Naive B cell (primary cell): ENCODE results near the gene TREH. TPM values are rescaled to one million over a fixed set of nuclear protein-coding genes. Genes with fewer than 3 reads are reported as not detected.

Experiments used
- ATAC-seq, 2 donors: fragments of 150-1000 bp; cut with Tn5 transposase; 2 replicates each; pipeline ENCODE4 v1.10.0; 2021; ENCODE audit warnings: low read depth in 2 of 2, mild to moderate bottlenecking in 2 of 2, moderate library complexity in 2 of 2
- DNase-seq: peaks from one replicate; pipeline ENCODE4 v3.0.0; 2022
- H3K27ac Mint-ChIP-seq, 6 donors: one replicate each; pipeline ENCODE4 v1.8.0; 2020 to 2022; ENCODE audit warnings: mild to moderate bottlenecking in 6 of 6, mixed read lengths in 6 of 6, moderate library complexity in 5 of 6, inconsistent platforms in 2 of 6
- H3K27me3 Mint-ChIP-seq, 3 donors: one replicate each; pipeline ENCODE4 v1.8.0; 2021 to 2022; ENCODE audit warnings: mixed read lengths in 3 of 3, mild to moderate bottlenecking in 1 of 3
- H3K36me3 Mint-ChIP-seq, 2 donors: one replicate each; pipeline ENCODE4 v1.8.0; 2020 to 2022; ENCODE audit warnings: mixed read lengths in 2 of 2, inconsistent platforms in 1 of 2, mild to moderate bottlenecking in 1 of 2
- H3K4me1 Mint-ChIP-seq, 3 donors: one replicate each; pipeline ENCODE4 v1.8.0; 2020 to 2022; ENCODE audit warnings: mixed read lengths in 3 of 3, inconsistent platforms in 1 of 3, mild to moderate bottlenecking in 1 of 3, moderate library complexity in 1 of 3
- H3K4me3 Mint-ChIP-seq, 8 donors: one replicate each; pipeline ENCODE4 v1.8.0; 2020 to 2022; ENCODE audit warnings: mild to moderate bottlenecking in 8 of 8, mixed read lengths in 8 of 8, moderate library complexity in 8 of 8, inconsistent platforms in 2 of 8
- H3K9me3 Mint-ChIP-seq, 7 donors: one replicate each; pipeline ENCODE4 v1.8.0; 2020 to 2022; ENCODE audit warnings: mixed read lengths in 7 of 7, mild to moderate bottlenecking in 5 of 7, inconsistent platforms in 2 of 7, moderate library complexity in 1 of 7
- polyA plus RNA-seq, 6 donors: library from polyadenylated mRNA; unstranded; fragments of 300-500 nt; fragmentation: Illumina TruSeq; gene quantifications; one replicate each; pipeline ENCODE4 v1.2.3, GENCODE V29; 2021; ENCODE audit warnings: low read depth in 6 of 6

TREH gene
- polyA plus RNA-seq, 6 donors from 2014 or later: not detected

- DNase-seq: peak; percentile 77
Measured at GRCh38 chr11:118659314-118659952, 20.0 kb downstream of the TREH start.

DNA sequence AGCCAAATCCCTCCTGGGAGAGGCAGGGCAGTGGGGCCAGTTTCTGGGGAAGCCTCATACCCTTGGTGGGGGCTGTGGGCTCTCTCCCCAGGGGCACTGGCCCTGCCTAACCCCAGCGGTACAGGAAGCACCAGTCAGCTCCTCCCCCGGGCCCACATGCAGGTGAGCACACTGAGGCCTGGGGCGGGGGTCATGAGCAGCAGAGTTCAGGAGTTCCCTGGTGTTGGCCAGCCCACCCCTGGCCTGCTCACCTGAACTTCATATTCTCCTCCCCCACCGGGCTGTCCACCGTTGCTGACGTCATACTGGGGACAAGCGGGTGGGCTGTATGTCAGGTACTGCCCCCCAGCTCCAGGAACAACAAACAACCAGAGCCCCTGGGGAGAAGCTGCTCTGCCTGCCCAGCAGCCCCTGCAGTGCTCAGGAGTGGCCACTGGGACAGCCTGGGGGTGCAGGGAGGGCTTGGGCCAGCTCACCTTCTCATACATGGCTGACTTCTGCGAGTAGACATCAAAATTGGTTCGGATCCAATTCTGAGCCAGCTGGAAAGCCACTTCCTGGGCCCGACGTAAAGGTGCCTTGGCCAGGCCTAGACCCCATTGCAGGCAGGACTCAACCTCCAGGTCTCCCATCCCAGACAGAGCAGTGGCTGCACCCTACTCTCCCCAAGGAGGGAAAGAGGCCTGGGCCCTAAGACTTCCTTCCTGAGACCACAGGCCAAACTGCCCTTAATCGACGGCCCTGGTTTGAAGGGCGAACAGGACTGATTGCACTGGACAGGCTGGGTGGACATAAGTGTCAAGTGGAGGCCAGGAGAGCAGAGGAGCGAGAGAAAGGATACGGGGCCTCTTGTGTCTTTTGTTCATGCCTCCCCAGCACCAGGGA, 20.8 kb downstream of the TREH start:
- Mint-ChIP-seq H3K9me3 (no peaks in the 10 kb centered on the region), H3K4me3 (peak overlapping the region in 1 of 8 donors; percentile 10), H3K36me3 (no peaks in the 10 kb centered on the region), H3K4me1 (peaks cover 3 to 11% (median 10%) of the 10 kb centered on the region in 3 donors), H3K27me3 (peaks cover 0 to 13% (median 0%) of the 10 kb centered on the region in 3 donors), H3K27ac (no peak overlapping the region)
- DNase-seq: no peak
- no peak for ATAC-seq

More at GRCh38 chr11:118659314-118659952, 20.0 kb downstream of the TREH start:
- Mint-ChIP-seq H3K4me1 (peaks cover 3 to 11% (median 10%) of the 10 kb centered on the region in 3 donors), H3K27ac (peak overlapping the region in 1 of 6 donors; percentile 59), H3K9me3 (no peaks in the 10 kb centered on the region), H3K4me3 (peak overlapping the region in 3 of 8 donors; percentile 8 to 59 (median 12)), H3K36me3 (no peaks in the 10 kb centered on the region), H3K27me3 (peaks cover 0 to 13% (median 3%) of the 10 kb centered on the region in 3 donors)
- peak; percentile 98 to 99 for ATAC-seq

DNA sequence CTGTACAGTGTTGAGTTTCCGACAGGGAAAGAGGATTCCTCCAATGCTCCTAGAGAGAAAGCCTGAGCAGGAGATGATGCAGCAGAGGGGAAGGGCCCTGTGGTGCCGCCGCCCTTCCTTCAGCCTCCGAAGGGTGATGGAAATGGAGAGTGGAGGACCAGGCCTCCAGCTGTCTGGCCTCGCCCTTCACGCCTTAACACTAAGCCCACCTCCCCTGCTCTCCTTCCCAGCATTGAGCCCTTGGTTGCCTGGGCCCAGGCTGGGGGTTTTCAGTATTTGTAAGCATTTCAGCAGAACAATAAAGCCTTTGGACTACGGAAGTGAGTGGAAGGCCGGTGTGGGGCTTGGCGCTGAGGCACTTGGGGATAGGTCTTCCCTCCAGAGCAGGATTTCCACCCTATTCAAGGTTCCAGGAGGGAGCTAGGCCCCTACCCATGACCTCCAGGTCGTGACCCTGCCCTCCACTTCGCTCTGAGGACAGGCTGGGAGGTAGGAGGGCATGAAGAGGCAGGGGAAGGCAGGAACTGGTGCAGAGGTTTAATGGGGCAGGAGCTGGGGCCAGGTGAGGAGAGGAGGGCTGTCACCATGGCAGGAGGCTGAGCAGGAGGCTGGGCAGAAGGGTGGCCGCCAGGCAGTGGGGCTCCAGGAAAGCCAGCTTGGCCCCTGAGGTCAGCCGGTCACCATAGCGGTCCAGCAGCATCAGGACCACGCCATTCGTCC, 21.6 kb downstream of the TREH start:
- no peak for DNase-seq
- no peaks in the 10 kb centered on the region for H3K36me3 Mint-ChIP-seq
- no peak for ATAC-seq
- peaks cover 3 to 11% (median 10%) of the 10 kb centered on the region in 3 donors for H3K4me1 Mint-ChIP-seq
- no peaks in the 10 kb centered on the region for H3K9me3 Mint-ChIP-seq
- no peak overlapping the region for H3K4me3 Mint-ChIP-seq
- no peak overlapping the region for H3K27ac Mint-ChIP-seq
- H3K27me3 Mint-ChIP-seq: peaks cover 0 to 13% (median 0%) of the 10 kb centered on the region in 3 donors

DNA sequence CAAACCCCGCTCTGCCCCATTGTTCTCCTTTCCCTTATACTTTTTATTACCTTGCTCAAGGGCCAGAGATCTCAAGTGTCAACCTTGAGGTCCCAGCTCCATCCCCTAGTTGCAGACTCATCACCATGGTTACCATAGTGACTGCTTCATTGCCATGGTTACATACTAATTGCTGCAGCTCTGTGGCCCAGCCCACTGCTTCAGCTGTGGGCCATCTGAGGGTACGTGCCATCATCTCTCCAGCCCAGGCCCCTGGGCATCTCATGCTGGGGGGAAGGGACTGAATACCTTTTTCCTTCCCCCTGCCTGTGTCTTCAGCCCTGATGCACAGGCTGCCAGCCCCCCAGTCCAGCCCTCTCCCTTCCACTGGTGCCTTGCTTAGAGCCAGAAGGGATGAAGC, 22.2 kb downstream of the TREH start:
- DNase-seq (no peak), ATAC-seq (no peak)
- Mint-ChIP-seq H3K4me3 (no peak overlapping the region), H3K9me3 (no peaks in the 10 kb centered on the region), H3K27me3 (peaks cover 0 to 13% (median 0%) of the 10 kb centered on the region in 3 donors), H3K4me1 (peaks cover 8 to 11% (median 10%) of the 10 kb centered on the region in 3 donors), H3K27ac (peak overlapping the region in 2 of 6 donors; percentile 56 to 94), H3K36me3 (no peaks in the 10 kb centered on the region)

GRCh38 chr11:118656563-118657165, 22.8 kb downstream of the TREH start:
- Mint-ChIP-seq H3K9me3 (no peaks in the 10 kb centered on the region), H3K27me3 (peaks cover 0 to 13% (median 0%) of the 10 kb centered on the region in 3 donors), H3K4me3 (peak overlapping the region in 1 of 8 donors; percentile 35), H3K27ac (no peak overlapping the region), H3K36me3 (no peaks in the 10 kb centered on the region), H3K4me1 (peaks cover 8 to 11% (median 10%) of the 10 kb centered on the region in 3 donors)
- ATAC-seq: no peak
- DNase-seq: no peak

DNA sequence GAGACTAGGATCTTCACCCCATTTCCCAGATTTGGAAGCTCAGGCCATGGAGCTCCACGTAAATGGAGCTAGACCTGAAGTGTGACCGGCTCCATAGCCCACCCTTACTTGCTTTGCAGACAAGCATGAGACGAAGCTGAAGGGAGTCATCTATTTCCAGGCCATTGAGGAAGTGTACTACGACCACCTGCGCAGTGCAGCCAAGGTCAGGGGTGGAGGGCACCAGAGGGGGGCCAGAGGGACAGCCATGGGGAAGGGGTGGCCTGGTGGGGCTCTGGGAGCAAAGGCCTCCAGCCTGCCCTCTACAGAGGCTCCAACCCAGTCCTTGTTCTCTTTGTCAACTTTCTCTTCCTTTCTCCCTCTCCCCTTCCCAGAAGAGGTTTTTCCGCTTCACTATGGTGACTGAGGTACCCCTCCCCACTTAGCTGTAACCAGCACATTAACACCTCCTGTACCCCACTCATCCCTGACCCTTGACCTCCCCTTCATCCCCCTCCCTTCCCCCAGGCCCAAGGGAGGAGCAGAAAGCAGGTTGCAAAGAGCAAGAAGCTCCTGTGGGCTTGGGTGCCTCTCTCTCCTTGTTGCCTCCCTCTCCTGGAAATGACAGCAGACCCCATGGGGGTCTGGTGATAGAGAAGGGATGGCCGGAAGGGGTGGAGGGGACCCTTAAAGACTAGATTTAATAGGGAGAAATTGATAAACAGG, 23.8 kb downstream of the TREH start:
- Mint-ChIP-seq H3K9me3 (no peaks in the 10 kb centered on the region), H3K27ac (peak overlapping the region in 1 of 6 donors; percentile 63)

DNA sequence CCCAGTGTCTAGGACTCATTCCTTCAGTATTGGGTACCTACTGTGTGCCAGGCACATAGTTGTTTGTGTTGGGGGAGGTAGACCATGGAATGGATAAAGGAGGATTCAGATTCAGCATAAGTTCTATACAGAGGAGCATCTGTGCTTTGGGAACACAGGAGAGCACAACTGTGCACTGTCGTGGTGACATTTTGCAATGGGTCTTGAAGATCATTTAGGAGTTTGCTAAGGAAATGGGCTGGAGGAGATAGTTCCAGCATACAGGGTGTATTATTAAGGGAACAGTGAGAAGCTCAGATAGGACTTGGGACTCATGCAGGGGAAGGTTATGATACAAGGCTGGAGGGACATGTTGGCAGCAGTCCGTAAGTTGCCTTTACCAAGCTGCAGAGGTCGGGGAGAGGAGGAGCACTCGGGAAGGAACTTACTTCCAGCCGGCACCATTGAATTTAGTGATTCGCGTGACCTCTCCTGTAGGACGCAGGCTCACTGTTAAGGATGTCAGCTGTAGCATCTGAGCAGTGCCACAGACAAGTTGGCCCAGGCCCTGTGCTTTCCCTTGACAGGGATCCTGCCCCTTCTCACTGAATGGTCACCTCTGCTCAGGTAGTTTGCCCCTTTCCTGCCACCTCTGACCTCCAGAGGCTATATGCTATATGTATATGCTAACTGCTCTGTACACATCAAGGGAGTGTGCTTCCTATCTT, 25.6 kb downstream of the TREH start:
- Mint-ChIP-seq H3K27me3 (no peaks in the 10 kb centered on the region), H3K9me3 (no peaks in the 10 kb centered on the region), H3K36me3 (no peaks in the 10 kb centered on the region), H3K4me3 (no peak overlapping the region), H3K4me1 (peaks cover 0 to 5% (median under 1%) of the 10 kb centered on the region in 3 donors), H3K27ac (no peak overlapping the region)
- no peak for ATAC-seq
- no peak for DNase-seq

More for the DNA sequence above, 23.8 kb downstream of the TREH start:
- Mint-ChIP-seq H3K27me3 (peaks cover 0 to 13% (median 0%) of the 10 kb centered on the region in 3 donors), H3K4me1 (peaks cover 8 to 11% (median 10%) of the 10 kb centered on the region in 3 donors), H3K4me3 (no peak overlapping the region), H3K36me3 (no peaks in the 10 kb centered on the region)
- ATAC-seq (no peak), DNase-seq (no peak)

- Mint-ChIP-seq H3K36me3 (no peaks in the 10 kb centered on the region), H3K27me3 (peaks cover 0 to 2% (median 0%) of the 10 kb centered on the region in 3 donors), H3K4me1 (peaks cover 0 to 5% (median 0%) of the 10 kb centered on the region in 3 donors), H3K27ac (peak overlapping the region in 1 of 6 donors; percentile 57), H3K4me3 (no peak overlapping the region), H3K9me3 (no peaks in the 10 kb centered on the region)
- ATAC-seq (no peak), DNase-seq (no peak)
Measured at GRCh38 chr11:118652681-118653181, 26.7 kb downstream of the TREH start.

GRCh38 chr11:118651820-118652219, 27.6 kb downstream of the TREH start:
- no peak for ATAC-seq
- Mint-ChIP-seq H3K27me3 (peaks cover 0 to 6% (median 0%) of the 10 kb centered on the region in 3 donors), H3K4me3 (no peak overlapping the region), H3K9me3 (no peaks in the 10 kb centered on the region), H3K27ac (no peak overlapping the region), H3K4me1 (peaks cover 0 to 5% (median 0%) of the 10 kb centered on the region in 3 donors), H3K36me3 (no peaks in the 10 kb centered on the region)
- no peak for DNase-seq

- Mint-ChIP-seq H3K4me3 (no peak overlapping the region), H3K4me1 (peaks cover 0 to 5% (median 0%) of the 10 kb centered on the region in 3 donors), H3K27me3 (peaks cover 0 to 6% (median 0%) of the 10 kb centered on the region in 3 donors), H3K9me3 (no peaks in the 10 kb centered on the region), H3K27ac (no peak overlapping the region), H3K36me3 (no peaks in the 10 kb centered on the region)
- ATAC-seq: no peak
- DNase-seq: no peak
Measured at GRCh38 chr11:118650366-118650765, 29.1 kb downstream of the TREH start.

DNA sequence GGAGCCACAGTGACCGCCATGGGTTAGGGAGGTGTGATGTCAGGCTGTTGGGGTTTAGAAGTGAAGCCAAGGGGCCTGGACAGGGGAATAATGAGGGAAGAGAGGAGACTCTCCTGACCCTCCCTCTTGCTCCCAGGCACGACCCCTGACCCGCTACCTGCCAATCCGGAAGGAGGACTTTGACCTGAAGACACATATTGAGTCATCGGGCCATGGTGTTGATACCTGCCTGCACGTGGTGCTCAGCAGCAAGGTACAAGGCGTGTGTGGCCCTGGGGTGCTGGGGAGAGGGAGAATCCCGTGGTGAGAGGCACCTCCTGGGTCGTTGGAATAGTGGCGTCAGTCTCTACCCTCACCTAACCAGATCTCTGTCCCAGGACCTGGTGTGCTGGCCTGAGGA, 29.5 kb downstream of the TREH start:
- Mint-ChIP-seq H3K36me3 (no peaks in the 10 kb centered on the region), H3K27ac (no peak overlapping the region), H3K9me3 (no peaks in the 10 kb centered on the region), H3K4me1 (peaks cover 0 to 5% (median 0%) of the 10 kb centered on the region in 3 donors), H3K4me3 (no peak overlapping the region), H3K27me3 (peaks cover 0 to 6% (median 0%) of the 10 kb centered on the region in 3 donors)
- DNase-seq (no peak), ATAC-seq (no peak)

- no peak overlapping the region for H3K4me3 Mint-ChIP-seq
- peak overlapping the region in 1 of 6 donors; percentile 17 for H3K27ac Mint-ChIP-seq
Measured at GRCh38 chr11:118648291-118648690, 31.2 kb downstream of the TREH start.

More at GRCh38 chr11:118648291-118648690, 31.2 kb downstream of the TREH start:
- peaks cover 0 to 5% (median 0%) of the 10 kb centered on the region in 3 donors for H3K4me1 Mint-ChIP-seq
- H3K27me3 Mint-ChIP-seq: peaks cover 0 to 6% (median 0%) of the 10 kb centered on the region in 3 donors
- DNase-seq (no peak), ATAC-seq (no peak)
- H3K9me3 Mint-ChIP-seq: no peaks in the 10 kb centered on the region
- no peaks in the 10 kb centered on the region for H3K36me3 Mint-ChIP-seq
